Esophagus (tissue), 2 donors: ENCODE data around the gene DAPK2. TPM values are rescaled to one million over a fixed set of nuclear protein-coding genes. Genes with fewer than 3 reads are reported as not detected.

Experiments used
- H3K27ac ChIP-seq, 2 donors: one replicate each; pipeline ENCODE4 v1.5.1; 2013; ENCODE audit warnings: low read depth in 2 of 2, mild to moderate bottlenecking in 2 of 2, inconsistent platforms in 1 of 2, low read length in 1 of 2, moderate library complexity in 1 of 2
- H3K27me3 ChIP-seq, 2 donors: one replicate each; pipeline ENCODE4 v1.6.1; 2013; ENCODE audit warnings: low read length in 2 of 2, control low read depth in 1 of 2, mild to moderate bottlenecking in 1 of 2; ENCODE audit not compliant: insufficient read depth in 2 of 2, control insufficient read depth in 1 of 2
- H3K36me3 ChIP-seq, 2 donors: one replicate each; pipeline ENCODE4 v1.6.1; 2013; ENCODE audit warnings: low read length in 1 of 2; ENCODE audit not compliant: control insufficient read depth in 2 of 2, insufficient read depth in 2 of 2
- H3K4me1 ChIP-seq, 2 donors: one replicate each; pipeline ENCODE4 v1.6.1; 2013; ENCODE audit warnings: low read length in 1 of 2; ENCODE audit not compliant: control insufficient read depth in 2 of 2, insufficient read depth in 2 of 2
- H3K4me3 ChIP-seq, 2 donors: one replicate each; pipeline ENCODE4 v1.5.1; 2013; ENCODE audit warnings: low read length in 2 of 2, mild to moderate bottlenecking in 2 of 2, low read depth in 1 of 2, moderate library complexity in 1 of 2
- H3K9me3 ChIP-seq, 2 donors: one replicate each; pipeline ENCODE4 v1.6.1; 2013; ENCODE audit warnings: mild to moderate bottlenecking in 2 of 2, low read depth in 1 of 2, low read length in 1 of 2, moderate library complexity in 1 of 2; ENCODE audit not compliant: control insufficient read depth in 2 of 2, insufficient read depth in 1 of 2
- whole genome bisulfite sequencing, 2 donors: extraction: QIAGEN DNeasy Blood & Tissue Kit; methylation state at CpG; one replicate each; pipeline ENCODE4 v1.1.7; 2013; 5-methylcytosine and 5-hydroxymethylcytosine counted together
- polyA plus RNA-seq, 2 donors: library from polyadenylated mRNA; stranded (reverse); fragments of 200-250 nt; gene quantifications; one replicate each; pipeline ENCODE4 v1.2.3, GENCODE V29; 2013
- donor health status: healthy with polysubstance abuse.
- donor health status: Bipolar disorder and iron deficiency.

The DAPK2 gene
- polyA plus RNA-seq, 2 donors: 1.9 to 8.9 TPM

DNA sequence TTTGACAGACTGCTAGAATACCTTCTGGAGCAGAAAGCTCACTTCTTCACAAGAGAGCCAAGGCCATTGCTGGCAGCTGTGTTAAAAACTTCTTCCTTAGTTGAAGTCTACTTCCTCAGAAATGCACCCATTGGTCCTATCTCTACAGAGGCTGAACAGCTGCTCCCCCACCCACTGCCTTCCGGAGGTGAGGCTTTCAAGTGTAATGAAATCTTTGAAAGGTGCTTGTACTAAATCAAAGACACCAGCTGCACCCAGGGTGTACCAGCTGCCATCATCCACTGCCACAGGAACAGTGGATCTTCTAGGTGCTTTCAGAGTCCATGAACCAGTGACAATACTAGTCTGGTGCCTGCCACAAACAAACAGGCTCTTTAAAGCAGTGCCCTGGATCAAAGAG is 186.1 kb downstream of the DAPK2 start:
- no peaks in the 10 kb centered on the region for H3K9me3 ChIP-seq
- 55 to 81% methylated on average over 1 of the region's 1 CpG for WGBS, 2 donors
- H3K27ac ChIP-seq: no peak overlapping the region
- no peaks in the 10 kb centered on the region for H3K27me3 ChIP-seq
- no peaks in the 10 kb centered on the region for H3K36me3 ChIP-seq
- peaks cover 0 to 3% of the 10 kb centered on the region in 2 donors for H3K4me1 ChIP-seq
- H3K4me3 ChIP-seq: no peak overlapping the region

DNA sequence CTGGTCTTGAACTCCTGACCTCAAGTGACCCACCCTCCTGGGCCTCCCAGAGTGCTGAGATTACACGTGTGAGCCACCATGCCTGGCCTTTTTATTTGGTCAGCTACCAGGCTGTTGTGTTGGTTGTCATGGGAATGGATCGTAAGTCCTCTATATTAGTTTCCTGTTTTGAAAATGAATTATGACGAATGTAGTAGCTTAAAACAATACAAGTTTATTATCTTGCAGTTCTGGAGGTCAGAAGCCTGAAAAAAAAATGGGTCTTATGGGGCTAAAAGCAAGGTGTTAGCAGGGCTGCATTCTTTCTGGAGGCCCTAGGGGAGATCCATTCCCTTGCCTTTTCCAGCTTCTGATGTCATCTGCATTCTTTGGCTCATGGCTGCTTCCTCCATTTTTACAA is 187.4 kb downstream of the DAPK2 start:
- H3K4me3 ChIP-seq: no peak overlapping the region
- no peaks in the 10 kb centered on the region for H3K27me3 ChIP-seq
- no peaks in the 10 kb centered on the region for H3K36me3 ChIP-seq
- H3K4me1 ChIP-seq: peaks cover 0 to 3% of the 10 kb centered on the region in 2 donors
- no peaks in the 10 kb centered on the region for H3K9me3 ChIP-seq
- no peak overlapping the region for H3K27ac ChIP-seq
- WGBS, 2 donors: 42 to 51% methylated on average over 3 of the region's 3 CpGs

DNA sequence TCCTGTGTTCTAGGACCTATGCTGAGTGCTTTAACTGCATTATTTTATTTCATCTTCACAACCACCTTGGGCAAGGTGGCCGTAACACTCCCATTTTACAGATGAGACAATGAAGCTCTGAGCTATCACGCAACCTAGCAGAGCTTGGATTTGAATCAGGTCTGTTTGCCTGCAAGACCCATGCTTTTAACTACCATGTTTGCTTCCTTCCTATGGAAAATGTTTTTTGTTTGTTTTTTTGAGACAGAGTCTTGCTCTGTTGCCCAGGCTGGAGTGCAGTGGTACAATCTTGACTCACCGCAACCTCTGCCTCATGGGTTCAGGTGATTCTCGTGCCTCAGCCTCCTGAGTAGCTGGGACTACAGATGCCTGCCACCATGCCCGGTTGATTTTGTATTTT is 187.8 kb downstream of the DAPK2 start:
- H3K27me3 ChIP-seq: no peaks in the 10 kb centered on the region
- 89 to 96% methylated on average over 5 of the region's 5 CpGs for WGBS, 2 donors
- H3K36me3 ChIP-seq: no peaks in the 10 kb centered on the region
- no peak overlapping the region for H3K27ac ChIP-seq
- no peaks in the 10 kb centered on the region for H3K9me3 ChIP-seq
- H3K4me1 ChIP-seq: peaks cover 0 to 3% of the 10 kb centered on the region in 2 donors
- no peak overlapping the region for H3K4me3 ChIP-seq

DNA sequence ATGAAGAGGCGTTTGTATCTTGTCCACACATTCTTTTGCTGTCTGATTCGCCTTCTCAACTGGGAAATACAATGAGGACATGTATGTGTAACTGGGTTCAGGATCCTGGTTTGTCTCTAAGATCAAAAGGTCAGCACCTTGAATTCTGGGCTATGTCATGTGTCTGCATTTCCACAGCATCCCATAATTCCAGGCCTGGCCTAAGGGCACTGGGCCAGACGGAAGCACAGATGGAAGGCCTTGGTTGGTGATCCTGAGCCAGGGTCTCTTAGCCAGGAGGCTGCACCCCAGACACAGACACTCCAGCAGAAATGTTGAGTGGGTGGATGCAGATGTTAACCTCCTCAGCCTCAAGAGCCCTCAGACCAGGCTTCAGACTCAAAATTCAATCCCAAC is 188.8 kb downstream of the DAPK2 start:
- Histone ChIP-seq H3K4me3 (no peak overlapping the region), H3K4me1 (peaks cover 0 to 3% of the 10 kb centered on the region in 2 donors), H3K9me3 (no peaks in the 10 kb centered on the region), H3K27me3 (no peaks in the 10 kb centered on the region), H3K27ac (no peak overlapping the region), H3K36me3 (no peaks in the 10 kb centered on the region)
- 78% methylated on average over 3 of the region's 3 CpGs for WGBS, 2 donors

Other genes with a start within 250 kb of the DAPK2 start
- 10 to 100 TPM; 12.3 to 20.3 TPM for gene HERC1, start 212.5 kb downstream of the DAPK2 start, polyA plus RNA-seq
- 10 to 100 TPM; 39.0 to 65.7 TPM for gene CIAO2A, start 47.4 kb upstream of the DAPK2 start, polyA plus RNA-seq
- 10 to 100 TPM; 43.6 to 58.9 TPM for gene SNX1, start 49.5 kb upstream of the DAPK2 start, polyA plus RNA-seq
- 1 to 10 TPM in 1 of 2 donors, under 1 TPM in 1; 0.72 to 1.1 TPM for gene SNX22, start 105.2 kb upstream of the DAPK2 start, polyA plus RNA-seq
- gene PPIB, start 116.5 kb upstream of the DAPK2 start, polyA plus RNA-seq: 100 to 1,000 TPM; 392 to 441 TPM